Breast epithelium (tissue), 4 donors: ENCODE results near the gene NPTX1. TPM values are rescaled to one million over a fixed set of nuclear protein-coding genes. Genes with fewer than 3 reads are reported as not detected.

Experiments
- DNase-seq, 2 donors: peaks; one replicate each; pipeline ENCODE4 v3.0.0-alpha.2; 2019; ENCODE audit warnings: low spot score in 2 of 2
- H3K27ac ChIP-seq, 2 donors: fragments of 200-600 bp; sonication (generic) in 1 of 2; one replicate each; pipeline ENCODE4 v1.5.1; 2016 to 2019; ENCODE audit warnings: mild to moderate bottlenecking in 1 of 2
- H3K27me3 ChIP-seq, 2 donors: fragments of 200-600 bp; sonication (generic) in 1 of 2; one replicate each; pipeline versions ENCODE4 v1.5.1 to v1.6.0; 2017 to 2019; ENCODE audit warnings: control low read depth in 1 of 2, mild to moderate bottlenecking in 1 of 2
- H3K36me3 ChIP-seq: fragments of 200-600 bp; one replicate; pipeline ENCODE4 v1.5.1; 2019
- H3K4me1 ChIP-seq, 2 donors: fragments of 200-600 bp; sonication (generic); one replicate each; pipeline ENCODE4 v1.5.1; 2016 to 2019; ENCODE audit warnings: control low read depth in 1 of 2
- H3K4me3 ChIP-seq, 3 donors: fragments of 200-600 bp; sonication (generic); 1 replicate in 2 of 3; 2 replicates in 1 of 3; pipeline ENCODE4 v1.5.1; 2016 to 2019; ENCODE audit warnings: mild to moderate bottlenecking in 3 of 3, moderate library complexity in 2 of 3
- H3K9me3 ChIP-seq, 2 donors: fragments of 200-600 bp; sonication (generic) in 1 of 2; one replicate each; pipeline ENCODE4 v1.5.1; 2016 to 2019; ENCODE audit warnings: control low read depth in 1 of 2
- CTCF ChIP-seq, 3 donors: fragments of 450-650 bp; IDR thresholded peaks; one replicate each; pipeline ENCODE4 v1.5.1; 2016 to 2017; ENCODE audit warnings: antibody characterized with exemption in 3 of 3, mild to moderate bottlenecking in 3 of 3, moderate library complexity in 3 of 3
- POLR2A ChIP-seq: fragments of 450-650 bp; IDR thresholded peaks from one replicate; pipeline ENCODE4 v1.6.1; 2016; ENCODE audit warnings: antibody characterized with exemption, mild to moderate bottlenecking, moderate library complexity
- POLR2AphosphoS5 ChIP-seq, 3 donors: sonication (generic); formaldehyde crosslinking; IDR thresholded peaks; one replicate each; pipeline ENCODE4 v1.6.1; 2017; ENCODE audit warnings: antibody characterized with exemption in 3 of 3
- intact Hi-C: fragments of 100-400 bp; cut with DNase I; formaldehyde crosslinking; loops from one replicate; pipeline ENCODE4 v1.15.1; 2023; ENCODE audit warnings: low total_unique reads
- total RNA-seq, 3 donors: library from RNA; depleted of rRNA; stranded (reverse); fragments of >200 nt; gene quantifications; one replicate each; pipeline ENCODE4 v1.1.0, GENCODE V29; 2016

The NPTX1 gene
- total RNA-seq, 3 donors from 2014 or later, result under 0.01 to 0.32 (median 0.29) TPM

- no peaks in the 10 kb centered on the region for H3K36me3 ChIP-seq
- no peak overlapping the region for H3K27ac ChIP-seq
- no peaks in the 10 kb centered on the region for H3K4me1 ChIP-seq
- TF ChIP-seq POLR2A (no peak), POLR2AphosphoS5 (IDR thresholded peaks at IDR 0.05) (no peak), CTCF (IDR thresholded peaks at IDR 0.05) (no peak)
- DNase-seq, result no peak
- H3K9me3 ChIP-seq, result no peaks in the 10 kb centered on the region
- no peaks in the 10 kb centered on the region for H3K27me3 ChIP-seq
- intact Hi-C loops, result no loop called here
- H3K4me3 ChIP-seq, result no peak overlapping the region
These were observed 32.3 kb downstream of the NPTX1 start for GRCh38 chr17:80443916-80444643.

- Histone ChIP-seq H3K9me3 (no peaks in the 10 kb centered on the region), H3K36me3 (no peaks in the 10 kb centered on the region), H3K27ac (no peak overlapping the region), H3K4me3 (no peak overlapping the region), H3K27me3 (no peaks in the 10 kb centered on the region), H3K4me1 (no peaks in the 10 kb centered on the region)
- DNase-seq, result no peak
- no peak for TF ChIP-seq POLR2A
- TF ChIP-seq POLR2AphosphoS5 (IDR thresholded peaks at IDR 0.05), result no peak
- TF ChIP-seq CTCF (IDR thresholded peaks at IDR 0.05), result no peak
- intact Hi-C loops, result no loop called here
These were observed 32.9 kb downstream of the NPTX1 start for GRCh38 chr17:80443498-80443897.

- Histone ChIP-seq H3K4me3 (no peak overlapping the region), H3K4me1 (no peaks in the 10 kb centered on the region), H3K36me3 (no peaks in the 10 kb centered on the region), H3K27me3 (no peaks in the 10 kb centered on the region), H3K27ac (no peak overlapping the region), H3K9me3 (no peaks in the 10 kb centered on the region)
- TF ChIP-seq POLR2A, result no peak
- no peak for TF ChIP-seq POLR2AphosphoS5 (IDR thresholded peaks at IDR 0.05)
- TF ChIP-seq CTCF (IDR thresholded peaks at IDR 0.05), result no peak
- no peak for DNase-seq
- intact Hi-C loops, result no loop called here
These were observed 33.6 kb downstream of the NPTX1 start for GRCh38 chr17:80442764-80443163.

- intact Hi-C loops, result no loop called here
- H3K36me3 ChIP-seq, result no peaks in the 10 kb centered on the region
- no peaks in the 10 kb centered on the region for H3K27me3 ChIP-seq
- no peak for TF ChIP-seq POLR2A
- TF ChIP-seq CTCF (IDR thresholded peaks at IDR 0.05), result no peak
- no peak for TF ChIP-seq POLR2AphosphoS5 (IDR thresholded peaks at IDR 0.05)
- no peak for DNase-seq
- no peak overlapping the region for H3K4me3 ChIP-seq
- H3K27ac ChIP-seq, result no peak overlapping the region
- H3K9me3 ChIP-seq, result no peaks in the 10 kb centered on the region
- no peaks in the 10 kb centered on the region for H3K4me1 ChIP-seq
These were observed 34.1 kb downstream of the NPTX1 start for GRCh38 chr17:80442323-80442659.

GRCh38 chr17:80441598-80442322 lies 34.6 kb downstream of the NPTX1 start:
- H3K4me3 ChIP-seq, result no peak overlapping the region
- no peak for DNase-seq
- intact Hi-C loops, result no loop called here
- no peaks in the 10 kb centered on the region for H3K27me3 ChIP-seq
- no peaks in the 10 kb centered on the region for H3K9me3 ChIP-seq
- no peaks in the 10 kb centered on the region for H3K36me3 ChIP-seq
- no peak for TF ChIP-seq POLR2AphosphoS5 (IDR thresholded peaks at IDR 0.05)
- no peak for TF ChIP-seq CTCF (IDR thresholded peaks at IDR 0.05)
- TF ChIP-seq POLR2A, result no peak
- H3K4me1 ChIP-seq, result no peaks in the 10 kb centered on the region
- no peak overlapping the region for H3K27ac ChIP-seq
